ENCODE results near the gene RASGRP1. TPM values are rescaled to one million over a fixed set of nuclear protein-coding genes. Genes with fewer than 3 reads are reported as not detected.
A peak's percentile ranks its signal among the peaks of the same experiment; 100 is the strongest.

Gene RASGRP1
- total and polyA plus RNA-seq, 2 donors (not counting 1 experiment from before 2014, with no cell fraction given), result 1.6 TPM; not detected in 1

DNA sequence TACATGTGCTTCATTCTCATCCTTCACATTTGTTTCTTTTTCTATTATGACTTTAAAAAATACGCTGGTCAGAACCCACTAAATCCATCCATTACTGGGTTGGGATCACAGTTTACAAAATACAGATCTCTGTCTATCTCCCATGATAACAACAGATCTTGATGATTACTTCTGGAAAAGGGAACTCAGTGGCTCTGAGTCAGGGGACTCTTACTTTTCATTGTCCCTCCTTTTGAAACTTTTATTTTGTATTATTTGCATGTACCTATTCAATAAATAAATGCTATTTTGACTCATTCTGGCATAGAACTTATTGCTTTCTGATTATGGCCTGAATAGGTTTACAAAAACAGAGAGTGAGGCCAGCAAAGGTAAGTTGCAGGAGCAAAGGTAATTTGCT is 11.6 kb upstream of the RASGRP1 start:
- H3K79me2 ChIP-seq (ENCODE audit: control insufficient read depth, insufficient read depth, low read length), result no peaks in the 10 kb centered on the region
- no peak overlapping the region for H3K9ac ChIP-seq (ENCODE audit: insufficient read depth, low read length)
- no peak for DNase-seq (ENCODE audit: low read depth in 2 of 2)
- H3K27ac ChIP-seq (ENCODE audit: insufficient read depth, low read length), result no peak overlapping the region
- H3K4me1 ChIP-seq (ENCODE audit: control insufficient read depth, extremely low read depth, insufficient read depth, low read length), result no peaks in the 10 kb centered on the region
- no peak overlapping the region for H3K4me2 ChIP-seq (ENCODE audit: extremely low read depth, insufficient read depth, low read length)
- no peak overlapping the region for H3K4me3 ChIP-seq (replicated peaks in 1 of 4; ENCODE audit: control extremely low read depth in 1 of 4, insufficient read depth in 1 of 4, low read depth in 3 of 4, low read length in 4 of 4)
- no peak overlapping the region for H2AFZ ChIP-seq (ENCODE audit: low read length)
- H3K27me3 ChIP-seq (ENCODE audit: control insufficient read depth, insufficient read depth, low read length), result peaks cover 12% of the 10 kb centered on the region
- H3K36me3 ChIP-seq (ENCODE audit: control insufficient read depth, insufficient read depth, low read length), result no peaks in the 10 kb centered on the region
- TF ChIP-seq, protein P1, sequence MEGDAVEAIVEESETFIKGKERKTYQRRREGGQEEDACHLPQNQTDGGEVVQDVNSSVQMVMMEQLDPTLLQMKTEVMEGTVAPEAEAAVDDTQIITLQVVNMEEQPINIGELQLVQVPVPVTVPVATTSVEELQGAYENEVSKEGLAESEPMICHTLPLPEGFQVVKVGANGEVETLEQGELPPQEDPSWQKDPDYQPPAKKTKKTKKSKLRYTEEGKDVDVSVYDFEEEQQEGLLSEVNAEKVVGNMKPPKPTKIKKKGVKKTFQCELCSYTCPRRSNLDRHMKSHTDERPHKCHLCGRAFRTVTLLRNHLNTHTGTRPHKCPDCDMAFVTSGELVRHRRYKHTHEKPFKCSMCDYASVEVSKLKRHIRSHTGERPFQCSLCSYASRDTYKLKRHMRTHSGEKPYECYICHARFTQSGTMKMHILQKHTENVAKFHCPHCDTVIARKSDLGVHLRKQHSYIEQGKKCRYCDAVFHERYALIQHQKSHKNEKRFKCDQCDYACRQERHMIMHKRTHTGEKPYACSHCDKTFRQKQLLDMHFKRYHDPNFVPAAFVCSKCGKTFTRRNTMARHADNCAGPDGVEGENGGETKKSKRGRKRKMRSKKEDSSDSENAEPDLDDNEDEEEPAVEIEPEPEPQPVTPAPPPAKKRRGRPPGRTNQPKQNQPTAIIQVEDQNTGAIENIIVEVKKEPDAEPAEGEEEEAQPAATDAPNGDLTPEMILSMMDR (conservative IDR thresholded peaks at IDR 0.05 in 1 of 2, IDR thresholded peaks at IDR 0.05 in 1 of 2; ENCODE audit: low read depth in 1 of 2, low read length in 2 of 2), result no peak
- TF ChIP-seq EZH2 (IDR thresholded peaks at IDR 0.05; ENCODE audit: low read length, missing control alignments), result no peak
- no peaks in the 10 kb centered on the region for H3K9me3 ChIP-seq (ENCODE audit: control insufficient read depth, insufficient read depth, low read depth, low read length)
- no peaks in the 10 kb centered on the region for H4K20me1 ChIP-seq (ENCODE audit: control insufficient read depth, extremely low read depth, insufficient read depth, low read length)

DNA sequence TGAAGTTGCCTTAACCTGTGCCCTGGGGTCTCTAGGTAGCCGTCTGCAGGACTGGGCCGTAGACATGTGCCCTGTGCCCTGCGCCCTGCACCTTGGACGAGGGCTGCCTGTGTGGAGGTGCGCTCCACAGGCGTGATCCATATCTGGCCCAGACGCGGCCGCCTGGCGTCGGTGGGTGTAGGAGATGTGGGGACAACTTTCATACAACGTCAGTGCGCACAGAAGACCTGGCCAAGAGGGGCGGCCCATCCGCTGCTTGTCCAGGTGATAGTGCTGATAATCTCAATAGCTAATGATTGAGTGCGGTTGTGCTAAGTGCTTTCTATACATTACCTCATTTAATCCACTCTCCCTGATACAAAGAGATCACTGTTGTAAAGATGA is 665 bp upstream of the RASGRP1 start:
- H3K4me2 ChIP-seq (ENCODE audit: extremely low read depth, insufficient read depth, low read length), result no peak overlapping the region
- no peaks in the 10 kb centered on the region for H3K36me3 ChIP-seq (ENCODE audit: control insufficient read depth, insufficient read depth, low read length)
- peaks cover 3% of the 10 kb centered on the region for H3K4me1 ChIP-seq (ENCODE audit: control insufficient read depth, extremely low read depth, insufficient read depth, low read length)
- H4K20me1 ChIP-seq (ENCODE audit: control insufficient read depth, extremely low read depth, insufficient read depth, low read length), result no peaks in the 10 kb centered on the region
- H3K79me2 ChIP-seq (ENCODE audit: control insufficient read depth, insufficient read depth, low read length), result no peaks in the 10 kb centered on the region
- no peak overlapping the region for H3K9ac ChIP-seq (ENCODE audit: insufficient read depth, low read length)
- DNase-seq (ENCODE audit: low read depth in 2 of 2), result no peak
- peaks cover 10% of the 10 kb centered on the region for H3K27me3 ChIP-seq (ENCODE audit: control insufficient read depth, insufficient read depth, low read length)
- no peaks in the 10 kb centered on the region for H3K9me3 ChIP-seq (ENCODE audit: control insufficient read depth, insufficient read depth, low read depth, low read length)
- no peak overlapping the region for H3K27ac ChIP-seq (ENCODE audit: insufficient read depth, low read length)
- no peak for TF ChIP-seq EZH2 (IDR thresholded peaks at IDR 0.05; ENCODE audit: low read length, missing control alignments)
- TF ChIP-seq, protein P1 (conservative IDR thresholded peaks at IDR 0.05 in 1 of 2, IDR thresholded peaks at IDR 0.05 in 1 of 2; ENCODE audit: low read depth in 1 of 2, low read length in 2 of 2), result no peak
- no peak overlapping the region for H2AFZ ChIP-seq (ENCODE audit: low read length)
- no peak overlapping the region for H3K4me3 ChIP-seq (replicated peaks in 1 of 4; ENCODE audit: control extremely low read depth in 1 of 4, insufficient read depth in 1 of 4, low read depth in 3 of 4, low read length in 4 of 4)

DNA sequence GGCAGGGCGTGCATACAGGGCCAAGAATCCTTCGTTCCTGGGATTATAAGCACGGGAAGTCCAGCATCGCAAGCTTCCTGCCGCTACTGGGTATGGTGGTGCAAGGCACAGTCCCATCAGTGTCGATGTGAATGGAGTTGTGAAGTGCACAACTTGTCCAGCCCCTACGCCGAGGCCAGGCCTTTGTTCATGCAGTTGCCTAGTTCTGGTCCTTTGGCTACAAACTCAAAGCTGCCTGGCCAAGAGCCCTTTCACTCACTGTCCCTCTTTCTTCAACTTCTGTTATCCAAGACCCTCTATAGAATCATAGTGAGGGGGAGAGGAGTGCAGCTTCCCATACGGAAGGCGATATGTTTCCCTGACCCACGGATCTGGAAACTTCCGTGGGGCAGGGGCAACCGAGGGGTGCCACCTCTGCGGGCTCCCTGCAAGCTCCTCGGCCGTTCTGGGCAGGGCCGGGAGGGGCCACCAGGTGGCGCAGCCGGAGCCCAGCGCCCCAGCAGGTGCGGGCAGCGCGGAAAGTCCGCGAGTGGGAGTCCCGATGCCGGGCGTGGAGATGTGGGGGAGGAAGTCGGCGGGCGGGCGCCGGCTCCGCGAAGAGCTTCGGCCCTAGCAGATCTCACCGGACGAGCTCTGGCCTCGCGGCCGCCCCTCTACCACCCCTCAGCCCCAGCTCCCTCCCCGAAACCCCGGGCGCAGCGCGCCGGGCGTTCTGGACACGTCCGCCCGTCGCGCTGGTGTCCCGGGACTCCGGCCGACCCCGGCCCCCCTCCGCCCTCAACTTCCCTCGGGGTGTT is 693 bp downstream of the RASGRP1 start:
- TF ChIP-seq, protein P1 (conservative IDR thresholded peaks at IDR 0.05 in 1 of 2, IDR thresholded peaks at IDR 0.05 in 1 of 2; ENCODE audit: low read depth in 1 of 2, low read length in 2 of 2), result peak; percentile 69 to 72
- TF ChIP-seq EZH2 (IDR thresholded peaks at IDR 0.05; ENCODE audit: low read length, missing control alignments), result no peak
- Histone ChIP-seq H3K9me3 (ENCODE audit: control insufficient read depth, insufficient read depth, low read depth, low read length) (no peaks in the 10 kb centered on the region), H3K4me1 (ENCODE audit: control insufficient read depth, extremely low read depth, insufficient read depth, low read length) (peaks cover 3% of the 10 kb centered on the region), H3K27ac (ENCODE audit: insufficient read depth, low read length) (no peak overlapping the region), H4K20me1 (ENCODE audit: control insufficient read depth, extremely low read depth, insufficient read depth, low read length) (no peaks in the 10 kb centered on the region), H3K36me3 (ENCODE audit: control insufficient read depth, insufficient read depth, low read length) (no peaks in the 10 kb centered on the region), H3K4me2 (ENCODE audit: extremely low read depth, insufficient read depth, low read length) (no peak overlapping the region), H3K79me2 (ENCODE audit: control insufficient read depth, insufficient read depth, low read length) (no peaks in the 10 kb centered on the region), H3K4me3 (replicated peaks in 1 of 4; ENCODE audit: control extremely low read depth in 1 of 4, insufficient read depth in 1 of 4, low read depth in 3 of 4, low read length in 4 of 4) (peak overlapping the region; percentile 12 to 53 (median 26)), H3K9ac (ENCODE audit: insufficient read depth, low read length) (no peak overlapping the region), H3K27me3 (ENCODE audit: control insufficient read depth, insufficient read depth, low read length) (peaks cover 10% of the 10 kb centered on the region), H2AFZ (ENCODE audit: low read length) (no peak overlapping the region)
- DNase-seq (ENCODE audit: low read depth in 2 of 2), result peak; percentile 35 to 37

Measured in fibroblast of lung (primary cell).